IMR-90 (cell line): ENCODE measurements around the gene ANO4.

ENCODE experiments used
- BHLHE40 ChIP-seq: fragments of 150-350 bp; IDR thresholded peaks from 2 replicates; pipeline ENCODE4 v1.6.1; 2016; ENCODE audit warnings: mild to moderate bottlenecking, low read depth, low read length
- CEBPB ChIP-seq: IDR thresholded peaks from 2 replicates; pipeline ENCODE4 v1.6.1; 2012; ENCODE audit warnings: low read depth, low read length, improper control_type of control experiment
- CHD1 ChIP-seq: IDR thresholded peaks from 2 replicates; pipeline ENCODE4 v1.6.1; 2012; ENCODE audit warnings: low read depth, low read length, improper control_type of control experiment
- CTCF ChIP-seq: conservative IDR thresholded peaks from 2 replicates; pipeline ENCODE4 v1.5.1; 2012; ENCODE audit warnings: mild to moderate bottlenecking, low read depth, low read length, improper control_type of control experiment
- ELK1 ChIP-seq: fragments of 150-350 bp; IDR thresholded peaks from 2 replicates; pipeline ENCODE4 v1.6.1; 2016; ENCODE audit warnings: low read depth, mild to moderate bottlenecking, low read length, moderate library complexity, borderline replicate concordance
- MAFK ChIP-seq: IDR thresholded peaks from 2 replicates; pipeline ENCODE4 v1.6.1; 2012; ENCODE audit warnings: low read depth, low read length, improper control_type of control experiment
- NFE2L2 ChIP-seq: fragments of 150-350 bp; IDR thresholded peaks from 2 replicates; pipeline ENCODE4 v1.6.1; 2016; ENCODE audit warnings: low read depth, mild to moderate bottlenecking, low read length
- POLR2A ChIP-seq: IDR thresholded peaks from 2 replicates; pipeline ENCODE4 v1.6.1; 2012; ENCODE audit warnings: mild to moderate bottlenecking, low read depth, low read length
- RAD21 ChIP-seq: IDR thresholded peaks from 2 replicates; pipeline ENCODE4 v1.6.1; 2012; ENCODE audit warnings: low read length, improper control_type of control experiment
- RFX5 ChIP-seq: IDR thresholded peaks from 2 replicates; pipeline ENCODE4 v1.8.0; 2012; ENCODE audit warnings: low read depth, mild to moderate bottlenecking, low read length, moderate library complexity
- SMC3 ChIP-seq: fragments of 150-350 bp; IDR thresholded peaks from 2 replicates; pipeline ENCODE4 v1.6.1; 2016; ENCODE audit warnings: low read depth, mild to moderate bottlenecking, antibody characterized with exemption, low read length, moderate library complexity
- USF2 ChIP-seq: fragments of 150-350 bp; IDR thresholded peaks from 2 replicates; pipeline ENCODE4 v1.6.1; 2017; ENCODE audit warnings: mild to moderate bottlenecking, antibody characterized with exemption, low read length, low read depth

- TF ChIP-seq RAD21: no peak
- TF ChIP-seq USF2: no peak
- TF ChIP-seq CTCF: no peak
- no peak for TF ChIP-seq NFE2L2
- no peak for TF ChIP-seq CEBPB
- TF ChIP-seq POLR2A: no peak
- no peak for TF ChIP-seq MAFK
- TF ChIP-seq SMC3: no peak
- TF ChIP-seq ELK1: no peak
- TF ChIP-seq BHLHE40: no peak
- no peak for TF ChIP-seq CHD1
- TF ChIP-seq RFX5: no peak
Observed at GRCh38 chr12:101064721-101065120, 270.1 kb downstream of the ANO4 start.
